ENCODE results near the gene PEMT. TPM values are rescaled to one million over a fixed set of nuclear protein-coding genes. Genes with fewer than 3 reads are reported as not detected.
A peak's percentile ranks its signal among the peaks of the same experiment; 100 is the strongest.

Gene PEMT
- total and polyA plus RNA-seq, 12 donors = 19.7 to 141 (median 65.3) TPM

GRCh38 chr17:17480593-17481148 is 110.8 kb downstream of the PEMT start:
- Histone ChIP-seq H3K9me3 (replicated peaks in 1 of 3) (no peaks in the 10 kb centered on the region), H3K4me1 (replicated peaks in 1 of 2) (peaks cover 12 to 46% of the 10 kb centered on the region in 2 donors), H3K27ac (no peak overlapping the region), H3K4me3 (no peak overlapping the region), H3K36me3 (replicated peaks in 1 of 2) (no peaks in the 10 kb centered on the region), H3K27me3 (no peaks in the 10 kb centered on the region)
- WGBS, 4 donors = 90 to 92% (median 91%) methylated on average over 6 of the region's 6 CpGs
- intact Hi-C loops (cut with DNase I) = no loop called here
- no peak for TF ChIP-seq POLR2A (IDR thresholded peaks at IDR 0.05)
- TF ChIP-seq, protein P1, sequence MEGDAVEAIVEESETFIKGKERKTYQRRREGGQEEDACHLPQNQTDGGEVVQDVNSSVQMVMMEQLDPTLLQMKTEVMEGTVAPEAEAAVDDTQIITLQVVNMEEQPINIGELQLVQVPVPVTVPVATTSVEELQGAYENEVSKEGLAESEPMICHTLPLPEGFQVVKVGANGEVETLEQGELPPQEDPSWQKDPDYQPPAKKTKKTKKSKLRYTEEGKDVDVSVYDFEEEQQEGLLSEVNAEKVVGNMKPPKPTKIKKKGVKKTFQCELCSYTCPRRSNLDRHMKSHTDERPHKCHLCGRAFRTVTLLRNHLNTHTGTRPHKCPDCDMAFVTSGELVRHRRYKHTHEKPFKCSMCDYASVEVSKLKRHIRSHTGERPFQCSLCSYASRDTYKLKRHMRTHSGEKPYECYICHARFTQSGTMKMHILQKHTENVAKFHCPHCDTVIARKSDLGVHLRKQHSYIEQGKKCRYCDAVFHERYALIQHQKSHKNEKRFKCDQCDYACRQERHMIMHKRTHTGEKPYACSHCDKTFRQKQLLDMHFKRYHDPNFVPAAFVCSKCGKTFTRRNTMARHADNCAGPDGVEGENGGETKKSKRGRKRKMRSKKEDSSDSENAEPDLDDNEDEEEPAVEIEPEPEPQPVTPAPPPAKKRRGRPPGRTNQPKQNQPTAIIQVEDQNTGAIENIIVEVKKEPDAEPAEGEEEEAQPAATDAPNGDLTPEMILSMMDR (IDR thresholded peaks at IDR 0.05) = no peak
- no peak for DNase-seq

DNA sequence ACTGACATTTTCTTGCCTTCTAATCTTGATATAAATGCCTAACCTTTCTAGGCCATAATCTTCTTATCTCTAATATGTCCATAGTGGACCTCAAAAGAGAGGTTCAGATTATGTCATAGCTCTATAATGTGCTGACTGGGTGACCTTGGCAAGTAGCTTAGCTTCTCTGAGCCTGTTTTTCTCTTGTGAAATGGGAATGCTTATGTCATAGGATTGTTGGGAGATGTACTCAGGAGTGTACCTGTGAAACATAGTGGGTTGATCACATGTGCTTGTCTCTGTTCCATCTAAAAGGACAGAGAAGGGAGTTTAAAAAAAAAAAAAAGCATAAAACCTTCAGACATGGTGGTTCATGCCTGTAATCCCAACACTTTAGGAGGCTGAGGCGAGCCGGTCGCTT is 112.3 kb downstream of the PEMT start:
- intact Hi-C loops (cut with DNase I) = no loop called here
- no peak overlapping the region for H3K27ac ChIP-seq
- H3K36me3 ChIP-seq (replicated peaks in 1 of 2) = no peaks in the 10 kb centered on the region
- WGBS, 4 donors = 94 to 98% (median 95%) methylated on average over 3 of the region's 3 CpGs
- H3K27me3 ChIP-seq = no peaks in the 10 kb centered on the region
- H3K4me3 ChIP-seq = no peak overlapping the region
- H3K4me1 ChIP-seq (replicated peaks in 1 of 2) = peaks cover 12 to 46% of the 10 kb centered on the region in 2 donors
- no peaks in the 10 kb centered on the region for H3K9me3 ChIP-seq (replicated peaks in 1 of 3)
- no peak for TF ChIP-seq POLR2A (IDR thresholded peaks at IDR 0.05)
- TF ChIP-seq, protein P1 (IDR thresholded peaks at IDR 0.05) = no peak
- DNase-seq = no peak

DNA sequence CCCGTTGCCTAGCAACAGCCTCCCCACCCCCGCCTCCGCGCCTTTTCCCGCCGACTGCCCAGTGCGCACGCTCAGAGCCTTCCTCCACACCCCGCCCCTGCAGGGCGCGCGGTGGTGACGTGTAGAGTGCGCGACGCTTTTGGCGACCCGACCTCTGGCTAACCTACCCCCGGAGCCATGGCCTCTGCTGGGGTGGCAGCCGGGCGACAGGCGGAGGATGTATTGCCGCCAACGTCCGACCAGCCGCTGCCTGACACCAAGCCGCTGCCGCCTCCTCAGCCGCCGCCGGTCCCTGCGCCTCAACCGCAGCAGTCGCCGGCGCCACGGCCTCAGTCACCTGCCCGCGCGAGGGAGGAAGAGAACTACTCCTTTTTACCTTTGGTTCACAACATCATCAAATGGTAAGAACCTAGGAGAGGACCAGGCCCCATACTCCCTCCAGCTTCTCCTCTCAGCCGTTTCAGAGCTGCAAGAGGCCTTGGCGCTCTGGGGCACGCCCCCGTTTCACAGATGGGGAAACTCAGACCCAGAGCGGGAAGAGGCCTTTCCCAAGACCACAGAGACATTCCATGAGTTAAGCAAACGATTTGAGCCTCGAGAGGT is 114.5 kb downstream of the PEMT start, which contains the start of gene MED9:
TSS of gene MED9 (plus strand) at position 136 of the 603 bp plus-strand sequence. CDS start at position 178, 42 bp downstream.
- H3K4me3 ChIP-seq = peak within 1 kb of the TSS; percentile 77 to 97 (median 92)
- peak within 1 kb of the TSS in 4 of 5 donors; percentile 88 to 95 (median 90) for H3K27ac ChIP-seq
- H3K9me3 ChIP-seq (replicated peaks in 1 of 3) = no peaks in the 10 kb centered on the region
- DNase-seq = peak; percentile 92 to 96 (median 93)
- TF ChIP-seq, protein P1 (IDR thresholded peaks at IDR 0.05) = peak in 1 of 6 experiments; percentile 2
- peak; percentile 54 to 55 for TF ChIP-seq POLR2A (IDR thresholded peaks at IDR 0.05)
- no peaks in the 10 kb centered on the region for H3K27me3 ChIP-seq
- intact Hi-C loops (cut with DNase I) = loop anchor here in 1 of 2 donors (2.0 kb wide), 1 partner anchor 18 kb away; no protein-coding TSS in a partner anchor
- peaks cover 12 to 46% of the 10 kb centered on the region in 2 donors for H3K4me1 ChIP-seq (replicated peaks in 1 of 2)
- 0 to 1% (median 0%) methylated on average over 25 to 47 of the region's 47 CpGs for WGBS, 4 donors
- H3K36me3 ChIP-seq (replicated peaks in 1 of 2) = no peaks in the 10 kb centered on the region

- intact Hi-C loops (cut with DNase I) = no loop called here
- Histone ChIP-seq H3K9me3 (replicated peaks in 1 of 3) (no peaks in the 10 kb centered on the region), H3K36me3 (replicated peaks in 1 of 2) (no peaks in the 10 kb centered on the region), H3K27me3 (no peaks in the 10 kb centered on the region), H3K27ac (peak overlapping the region in 1 of 5 donors; percentile 65), H3K4me1 (replicated peaks in 1 of 2) (peaks cover 12 to 26% of the 10 kb centered on the region in 2 donors), H3K4me3 (no peak overlapping the region)
- no peak for DNase-seq
- TF ChIP-seq, protein P1 (IDR thresholded peaks at IDR 0.05) = no peak
- no peak for TF ChIP-seq POLR2A (IDR thresholded peaks at IDR 0.05)
- WGBS, 4 donors = 31 to 59% (median 49%) methylated on average over 7 of the region's 7 CpGs
Observed at GRCh38 chr17:17474341-17474740, 117.2 kb downstream of the PEMT start.

Measured in adrenal gland (tissue), 12 donors.